Measurements from ENCODE around the gene PLXNA4. TPM values are rescaled to one million over a fixed set of nuclear protein-coding genes. Genes with fewer than 3 reads are reported as not detected.
"Not testable (repeated sequence)": the region's sequence is repeated elsewhere in the genome, so short reads cannot be mapped to it uniquely, and the experiment has no call there.

Gene PLXNA4
- total RNA-seq, 1 donor from 2014 or later, result 0.13 TPM

GRCh38 chr7:132165695-132166094 lies 410.6 kb downstream of the PLXNA4 start:
- H3K4me3 Mint-ChIP-seq; H3K9me3 Mint-ChIP-seq; DNase-seq (ENCODE audit: low spot score); H3K4me1 Mint-ChIP-seq (ENCODE audit: low read depth); H3K27me3 Mint-ChIP-seq (ENCODE audit: insufficient read depth); H3K27ac Mint-ChIP-seq; H3K36me3 Mint-ChIP-seq (ENCODE audit: low read depth); intact Hi-C loops (cut with micrococcal nuclease): not testable (repeated sequence)

DNA sequence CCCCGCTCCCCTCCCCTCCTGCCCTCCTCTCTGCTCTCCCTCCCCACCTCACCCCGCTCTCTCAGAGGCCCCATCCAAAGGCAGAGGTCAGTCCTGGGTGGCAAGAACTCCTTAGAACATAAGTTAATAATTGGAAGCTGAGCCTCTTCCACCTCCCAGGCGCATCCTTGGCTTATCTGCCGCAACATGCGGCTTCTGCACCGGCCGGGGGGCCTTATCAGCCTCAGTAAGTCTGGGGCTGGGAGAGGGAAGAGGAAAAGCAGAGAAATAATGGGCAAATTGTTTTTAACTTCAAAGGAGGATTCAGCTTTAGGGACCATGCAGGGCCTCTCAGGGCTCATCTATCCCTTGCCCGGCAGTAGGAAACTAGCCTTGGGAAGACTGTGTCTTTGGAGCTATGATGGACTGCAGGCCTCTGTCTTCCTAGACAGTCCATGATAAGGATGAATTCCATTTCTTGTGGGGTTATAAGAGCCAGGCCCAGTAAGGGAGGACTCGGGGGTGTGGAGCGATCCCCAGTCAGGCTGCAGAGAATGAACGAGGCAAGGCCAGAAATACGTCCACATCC lies 411.6 kb downstream of the PLXNA4 start:
- intact Hi-C loops (cut with micrococcal nuclease), result no loop called here
- peaks cover 3% of the 10 kb centered on the region for H3K27me3 Mint-ChIP-seq (ENCODE audit: insufficient read depth)
- H3K9me3 Mint-ChIP-seq, result no peaks in the 10 kb centered on the region
- no peaks in the 10 kb centered on the region for H3K4me1 Mint-ChIP-seq (ENCODE audit: low read depth)
- H3K27ac Mint-ChIP-seq, result no peak overlapping the region
- no peak for DNase-seq (ENCODE audit: low spot score)
- H3K4me3 Mint-ChIP-seq, result no peak overlapping the region
- H3K36me3 Mint-ChIP-seq (ENCODE audit: low read depth), result no peaks in the 10 kb centered on the region

GRCh38 chr7:132162556-132163144 lies 413.6 kb downstream of the PLXNA4 start:
- Mint-ChIP-seq H3K9me3 (no peaks in the 10 kb centered on the region), H3K4me1 (ENCODE audit: low read depth) (no peaks in the 10 kb centered on the region), H3K27ac (no peak overlapping the region), H3K27me3 (ENCODE audit: insufficient read depth) (peaks cover 8% of the 10 kb centered on the region), H3K36me3 (ENCODE audit: low read depth) (no peaks in the 10 kb centered on the region), H3K4me3 (no peak overlapping the region)
- DNase-seq (ENCODE audit: low spot score), result no peak
- intact Hi-C loops (cut with micrococcal nuclease), result no loop called here

GRCh38 chr7:132161976-132162375 lies 414.3 kb downstream of the PLXNA4 start:
- H3K36me3 Mint-ChIP-seq (ENCODE audit: low read depth), result no peaks in the 10 kb centered on the region
- no peak for DNase-seq (ENCODE audit: low spot score)
- no peak overlapping the region for H3K4me3 Mint-ChIP-seq
- H3K9me3 Mint-ChIP-seq, result no peaks in the 10 kb centered on the region
- H3K27ac Mint-ChIP-seq, result no peak overlapping the region
- peaks cover 8% of the 10 kb centered on the region for H3K27me3 Mint-ChIP-seq (ENCODE audit: insufficient read depth)
- intact Hi-C loops (cut with micrococcal nuclease), result no loop called here
- H3K4me1 Mint-ChIP-seq (ENCODE audit: low read depth), result no peaks in the 10 kb centered on the region

GRCh38 chr7:132161533-132161915 lies 414.7 kb downstream of the PLXNA4 start:
- DNase-seq (ENCODE audit: low spot score), result no peak
- H3K9me3 Mint-ChIP-seq, result no peaks in the 10 kb centered on the region
- no peaks in the 10 kb centered on the region for H3K4me1 Mint-ChIP-seq (ENCODE audit: low read depth)
- peaks cover 8% of the 10 kb centered on the region for H3K27me3 Mint-ChIP-seq (ENCODE audit: insufficient read depth)
- intact Hi-C loops (cut with micrococcal nuclease), result no loop called here
- H3K27ac Mint-ChIP-seq, result no peak overlapping the region
- H3K36me3 Mint-ChIP-seq (ENCODE audit: low read depth), result no peaks in the 10 kb centered on the region
- no peak overlapping the region for H3K4me3 Mint-ChIP-seq

GRCh38 chr7:132160611-132161532 lies 415.4 kb downstream of the PLXNA4 start:
- no peak for DNase-seq (ENCODE audit: low spot score)
- Mint-ChIP-seq H3K27me3 (ENCODE audit: insufficient read depth) (peaks cover 8% of the 10 kb centered on the region), H3K4me3 (no peak overlapping the region), H3K4me1 (ENCODE audit: low read depth) (no peaks in the 10 kb centered on the region), H3K36me3 (ENCODE audit: low read depth) (no peaks in the 10 kb centered on the region), H3K27ac (no peak overlapping the region), H3K9me3 (no peaks in the 10 kb centered on the region)
- intact Hi-C loops (cut with micrococcal nuclease), result no loop called here

DNA sequence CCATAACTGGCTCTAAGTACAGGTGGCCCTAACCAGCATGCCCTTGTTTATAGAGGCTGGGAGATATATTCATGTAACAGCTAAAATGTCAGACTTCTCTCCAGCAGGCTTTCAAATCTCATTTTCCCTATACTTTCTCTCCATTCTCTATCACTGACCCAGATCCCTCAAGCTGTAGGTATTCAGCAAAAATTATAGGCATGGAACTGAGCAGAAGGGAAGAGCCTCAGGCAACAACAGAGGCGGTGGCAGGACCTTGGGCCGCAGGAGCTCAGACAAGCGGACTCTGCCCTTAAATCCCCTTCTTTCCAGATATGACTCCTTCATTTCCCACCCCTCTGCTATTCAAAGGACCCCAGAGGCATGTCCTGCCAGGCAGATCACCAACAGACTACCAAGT lies 417.4 kb downstream of the PLXNA4 start:
- no peak for DNase-seq (ENCODE audit: low spot score)
- Mint-ChIP-seq H3K4me3 (no peak overlapping the region), H3K9me3 (no peaks in the 10 kb centered on the region), H3K4me1 (ENCODE audit: low read depth) (no peaks in the 10 kb centered on the region), H3K27ac (no peak overlapping the region), H3K36me3 (ENCODE audit: low read depth) (no peaks in the 10 kb centered on the region), H3K27me3 (ENCODE audit: insufficient read depth) (peaks cover 6% of the 10 kb centered on the region)
- intact Hi-C loops (cut with micrococcal nuclease), result no loop called here

- no peak for DNase-seq (ENCODE audit: low spot score)
- no peaks in the 10 kb centered on the region for H3K9me3 Mint-ChIP-seq
- H3K27me3 Mint-ChIP-seq (ENCODE audit: insufficient read depth), result peaks cover 6% of the 10 kb centered on the region
- H3K4me3 Mint-ChIP-seq, result no peak overlapping the region
- no peaks in the 10 kb centered on the region for H3K4me1 Mint-ChIP-seq (ENCODE audit: low read depth)
- no peak overlapping the region for H3K27ac Mint-ChIP-seq
- intact Hi-C loops (cut with micrococcal nuclease), result no loop called here
- H3K36me3 Mint-ChIP-seq (ENCODE audit: low read depth), result no peaks in the 10 kb centered on the region
These were observed 418.1 kb downstream of the PLXNA4 start for GRCh38 chr7:132158166-132158565.

GRCh38 chr7:132155715-132156114 lies 420.6 kb downstream of the PLXNA4 start:
- H3K4me3 Mint-ChIP-seq, result no peak overlapping the region
- no peak overlapping the region for H3K27ac Mint-ChIP-seq
- intact Hi-C loops (cut with micrococcal nuclease), result no loop called here
- no peaks in the 10 kb centered on the region for H3K36me3 Mint-ChIP-seq (ENCODE audit: low read depth)
- peaks cover 6% of the 10 kb centered on the region for H3K27me3 Mint-ChIP-seq (ENCODE audit: insufficient read depth)
- H3K4me1 Mint-ChIP-seq (ENCODE audit: low read depth), result no peaks in the 10 kb centered on the region
- H3K9me3 Mint-ChIP-seq, result no peaks in the 10 kb centered on the region
- DNase-seq (ENCODE audit: low spot score), result no peak

DNA sequence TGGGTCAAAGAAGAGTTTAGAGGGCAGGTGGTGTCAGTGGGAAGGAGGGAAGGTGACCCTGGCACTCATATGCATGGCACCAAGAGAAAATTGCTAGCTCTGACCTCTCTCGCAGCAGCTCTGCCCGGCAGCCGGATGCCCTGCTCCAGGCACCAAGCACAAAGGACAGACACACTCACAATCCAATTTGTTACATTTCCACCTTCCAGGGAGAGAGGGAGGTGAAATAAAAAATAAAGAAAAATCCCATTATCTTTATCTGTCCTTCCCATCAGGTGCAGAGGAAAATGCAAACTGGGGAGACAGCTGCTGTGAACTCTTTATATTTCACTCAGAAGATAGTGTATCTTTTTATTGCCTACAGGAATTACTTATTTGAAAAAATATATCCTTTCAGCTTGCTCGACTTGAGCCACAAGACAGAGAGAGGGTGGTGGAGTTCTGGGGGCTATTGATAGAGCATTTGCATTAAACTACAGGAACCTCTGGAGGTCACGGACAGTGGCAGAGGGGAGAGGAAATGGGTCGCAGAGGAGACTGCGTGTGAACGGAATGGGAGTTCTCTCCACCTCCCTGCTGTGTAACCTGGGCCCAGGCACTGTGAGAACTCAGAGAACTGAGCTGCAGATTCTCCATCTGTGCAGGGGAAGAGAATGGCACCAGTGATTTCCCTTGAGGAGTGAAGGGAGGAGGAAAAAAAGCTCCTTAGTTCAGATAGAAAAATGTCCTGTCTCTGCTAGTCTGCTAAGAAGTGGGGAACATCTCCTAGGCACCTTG lies 421.4 kb downstream of the PLXNA4 start:
- Mint-ChIP-seq H3K27ac (no peak overlapping the region), H3K36me3 (ENCODE audit: low read depth) (no peaks in the 10 kb centered on the region), H3K4me1 (ENCODE audit: low read depth) (no peaks in the 10 kb centered on the region), H3K4me3 (no peak overlapping the region), H3K27me3 (ENCODE audit: insufficient read depth) (peaks cover 6% of the 10 kb centered on the region), H3K9me3 (no peaks in the 10 kb centered on the region)
- DNase-seq (ENCODE audit: low spot score), result no peak
- intact Hi-C loops (cut with micrococcal nuclease), result no loop called here

- Mint-ChIP-seq H3K36me3 (ENCODE audit: low read depth) (no peaks in the 10 kb centered on the region), H3K27me3 (ENCODE audit: insufficient read depth) (peaks cover 6% of the 10 kb centered on the region), H3K9me3 (no peaks in the 10 kb centered on the region), H3K4me1 (ENCODE audit: low read depth) (no peaks in the 10 kb centered on the region), H3K27ac (no peak overlapping the region), H3K4me3 (no peak overlapping the region)
- no peak for DNase-seq (ENCODE audit: low spot score)
- intact Hi-C loops (cut with micrococcal nuclease), result no loop called here
These were observed 422.0 kb downstream of the PLXNA4 start for GRCh38 chr7:132154248-132154647.

GRCh38 chr7:132152131-132152889 lies 424.0 kb downstream of the PLXNA4 start:
- Mint-ChIP-seq H3K27me3 (ENCODE audit: insufficient read depth) (peaks cover 2% of the 10 kb centered on the region), H3K4me1 (ENCODE audit: low read depth) (no peaks in the 10 kb centered on the region), H3K36me3 (ENCODE audit: low read depth) (no peaks in the 10 kb centered on the region), H3K9me3 (no peaks in the 10 kb centered on the region), H3K4me3 (no peak overlapping the region), H3K27ac (no peak overlapping the region)
- intact Hi-C loops (cut with micrococcal nuclease), result no loop called here
- DNase-seq (ENCODE audit: low spot score), result no peak

All from activated T-helper 1 cell treated with anti-CD3 and anti-CD28 coated beads, Interleukin-12 subunit alpha, Interleukin-12 subunit beta, Interleukin-2, Interleukin-4 antibody, amounts not matched to agents 30 ng/mL and 10 ng/mL and 1 ng/mL, durations not matched to agents 14 hours and 24 hours and 36 hours (primary cell).